ENCODE data around the gene PGM2L1. TPM values are rescaled to one million over a fixed set of nuclear protein-coding genes. Genes with fewer than 3 reads are reported as not detected.

The PGM2L1 gene
- total RNA-seq, 1 donor from 2014 or later = 97.2 TPM

- Mint-ChIP-seq H3K4me1 (ENCODE audit: low read depth, unreplicated experiment) (peaks cover 3% of the 10 kb centered on the region), H3K36me3 (ENCODE audit: unreplicated experiment) (peaks cover 2% of the 10 kb centered on the region)
Measured at GRCh38 chr11:74288911-74289310, 109.3 kb downstream of the PGM2L1 start.

GRCh38 chr11:74288161-74288560 lies 110.1 kb downstream of the PGM2L1 start:
- Mint-ChIP-seq H3K9me3 (ENCODE audit: unreplicated experiment) (no peaks in the 10 kb centered on the region), H3K4me3 (ENCODE audit: unreplicated experiment) (no peak overlapping the region), H3K27ac (ENCODE audit: unreplicated experiment) (no peak overlapping the region), H3K36me3 (ENCODE audit: unreplicated experiment) (no peaks in the 10 kb centered on the region), H3K4me1 (ENCODE audit: low read depth, unreplicated experiment) (peaks cover 3% of the 10 kb centered on the region), H3K27me3 (ENCODE audit: unreplicated experiment) (no peaks in the 10 kb centered on the region)
- DNase-seq = no peak
- TF ChIP-seq, protein P1, sequence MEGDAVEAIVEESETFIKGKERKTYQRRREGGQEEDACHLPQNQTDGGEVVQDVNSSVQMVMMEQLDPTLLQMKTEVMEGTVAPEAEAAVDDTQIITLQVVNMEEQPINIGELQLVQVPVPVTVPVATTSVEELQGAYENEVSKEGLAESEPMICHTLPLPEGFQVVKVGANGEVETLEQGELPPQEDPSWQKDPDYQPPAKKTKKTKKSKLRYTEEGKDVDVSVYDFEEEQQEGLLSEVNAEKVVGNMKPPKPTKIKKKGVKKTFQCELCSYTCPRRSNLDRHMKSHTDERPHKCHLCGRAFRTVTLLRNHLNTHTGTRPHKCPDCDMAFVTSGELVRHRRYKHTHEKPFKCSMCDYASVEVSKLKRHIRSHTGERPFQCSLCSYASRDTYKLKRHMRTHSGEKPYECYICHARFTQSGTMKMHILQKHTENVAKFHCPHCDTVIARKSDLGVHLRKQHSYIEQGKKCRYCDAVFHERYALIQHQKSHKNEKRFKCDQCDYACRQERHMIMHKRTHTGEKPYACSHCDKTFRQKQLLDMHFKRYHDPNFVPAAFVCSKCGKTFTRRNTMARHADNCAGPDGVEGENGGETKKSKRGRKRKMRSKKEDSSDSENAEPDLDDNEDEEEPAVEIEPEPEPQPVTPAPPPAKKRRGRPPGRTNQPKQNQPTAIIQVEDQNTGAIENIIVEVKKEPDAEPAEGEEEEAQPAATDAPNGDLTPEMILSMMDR (IDR thresholded peaks at IDR 0.05; ENCODE audit: partially characterized antibody, unreplicated experiment) = no peak

More at GRCh38 chr11:74288911-74289310, 109.3 kb downstream of the PGM2L1 start:
- no peak for DNase-seq
- H3K9me3 Mint-ChIP-seq (ENCODE audit: unreplicated experiment) = no peaks in the 10 kb centered on the region
- H3K27me3 Mint-ChIP-seq (ENCODE audit: unreplicated experiment) = no peaks in the 10 kb centered on the region
- no peak overlapping the region for H3K27ac Mint-ChIP-seq (ENCODE audit: unreplicated experiment)
- no peak overlapping the region for H3K4me3 Mint-ChIP-seq (ENCODE audit: unreplicated experiment)
- TF ChIP-seq, protein P1 (IDR thresholded peaks at IDR 0.05; ENCODE audit: partially characterized antibody, unreplicated experiment) = no peak

GRCh38 chr11:74284466-74284865 lies 113.8 kb downstream of the PGM2L1 start:
- DNase-seq = no peak
- no peaks in the 10 kb centered on the region for H3K9me3 Mint-ChIP-seq (ENCODE audit: unreplicated experiment)
- peaks cover 3% of the 10 kb centered on the region for H3K4me1 Mint-ChIP-seq (ENCODE audit: low read depth, unreplicated experiment)
- no peaks in the 10 kb centered on the region for H3K36me3 Mint-ChIP-seq (ENCODE audit: unreplicated experiment)
- TF ChIP-seq, protein P1 (IDR thresholded peaks at IDR 0.05; ENCODE audit: partially characterized antibody, unreplicated experiment) = no peak
- H3K27ac Mint-ChIP-seq (ENCODE audit: unreplicated experiment) = no peak overlapping the region
- H3K4me3 Mint-ChIP-seq (ENCODE audit: unreplicated experiment) = no peak overlapping the region
- no peaks in the 10 kb centered on the region for H3K27me3 Mint-ChIP-seq (ENCODE audit: unreplicated experiment)

- TF ChIP-seq, protein P1 (IDR thresholded peaks at IDR 0.05; ENCODE audit: partially characterized antibody, unreplicated experiment) = no peak
- Mint-ChIP-seq H3K4me3 (ENCODE audit: unreplicated experiment) (no peak overlapping the region), H3K27me3 (ENCODE audit: unreplicated experiment) (no peaks in the 10 kb centered on the region), H3K9me3 (ENCODE audit: unreplicated experiment) (no peaks in the 10 kb centered on the region), H3K27ac (ENCODE audit: unreplicated experiment) (no peak overlapping the region), H3K36me3 (ENCODE audit: unreplicated experiment) (no peaks in the 10 kb centered on the region), H3K4me1 (ENCODE audit: low read depth, unreplicated experiment) (peaks cover 3% of the 10 kb centered on the region)
- DNase-seq = no peak
Measured at GRCh38 chr11:74283580-74284180, 114.6 kb downstream of the PGM2L1 start.

DNA sequence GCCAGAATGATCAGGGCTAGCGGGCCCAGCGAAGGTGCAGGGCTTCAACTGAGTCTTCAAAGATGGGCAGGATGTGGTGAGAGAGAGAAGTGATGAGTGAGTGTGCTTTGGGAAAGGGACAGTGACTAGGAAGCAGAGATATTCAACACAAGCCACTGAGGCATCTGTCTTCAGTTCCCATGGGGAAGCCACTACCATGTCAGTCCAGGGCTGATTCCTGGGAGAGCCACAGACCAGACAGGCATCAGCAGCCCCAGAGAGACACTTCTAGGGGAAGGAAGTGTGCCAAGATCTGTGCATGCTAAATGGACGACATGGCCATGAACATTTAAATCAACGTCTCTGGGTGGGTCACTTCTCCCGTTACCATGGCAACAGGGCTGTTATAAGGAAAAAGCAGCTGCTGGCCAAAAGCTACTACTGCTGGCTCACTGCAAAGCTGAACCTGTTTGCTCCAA lies 115.3 kb downstream of the PGM2L1 start:
- peaks cover 3% of the 10 kb centered on the region for H3K4me1 Mint-ChIP-seq (ENCODE audit: low read depth, unreplicated experiment)
- DNase-seq = no peak
- TF ChIP-seq, protein P1 (IDR thresholded peaks at IDR 0.05; ENCODE audit: partially characterized antibody, unreplicated experiment) = no peak
- H3K4me3 Mint-ChIP-seq (ENCODE audit: unreplicated experiment) = no peak overlapping the region
- no peaks in the 10 kb centered on the region for H3K9me3 Mint-ChIP-seq (ENCODE audit: unreplicated experiment)
- no peaks in the 10 kb centered on the region for H3K27me3 Mint-ChIP-seq (ENCODE audit: unreplicated experiment)
- H3K27ac Mint-ChIP-seq (ENCODE audit: unreplicated experiment) = no peak overlapping the region
- no peaks in the 10 kb centered on the region for H3K36me3 Mint-ChIP-seq (ENCODE audit: unreplicated experiment)
